Skeletal muscle tissue (tissue), 4 donors: ENCODE data around the gene RET. TPM values are rescaled to one million over a fixed set of nuclear protein-coding genes. Genes with fewer than 3 reads are reported as not detected.

Experiments
- H3K27ac ChIP-seq: one replicate; pipeline ENCODE4 v1.7.0; 2013; ENCODE audit warnings: mild to moderate bottlenecking, low read depth, low read length, inconsistent platforms
- H3K27me3 ChIP-seq, 3 donors: one replicate each; pipeline ENCODE4 v1.7.0; 2013; ENCODE audit warnings: low read length in 3 of 3; ENCODE audit not compliant: control insufficient read depth in 3 of 3, insufficient read depth in 3 of 3
- H3K36me3 ChIP-seq, 3 donors: one replicate each; pipeline ENCODE4 v1.7.0; 2013; ENCODE audit warnings: low read length in 3 of 3; ENCODE audit not compliant: control insufficient read depth in 3 of 3, insufficient read depth in 3 of 3
- H3K4me1 ChIP-seq, 3 donors: one replicate each; pipeline ENCODE4 v1.7.0; 2013; ENCODE audit warnings: low read length in 3 of 3, mild to moderate bottlenecking in 3 of 3; ENCODE audit not compliant: control insufficient read depth in 3 of 3, insufficient read depth in 3 of 3
- H3K4me3 ChIP-seq, 3 donors: one replicate each; pipeline ENCODE4 v1.7.0; 2013; ENCODE audit warnings: low read length in 3 of 3
- H3K9ac ChIP-seq, 3 donors: one replicate each; pipeline ENCODE4 v1.7.0; 2013; ENCODE audit warnings: low read length in 3 of 3, mild to moderate bottlenecking in 3 of 3, moderate library complexity in 2 of 3, low read depth in 1 of 3
- H3K9me3 ChIP-seq, 3 donors: one replicate each; pipeline ENCODE4 v1.7.0; 2013; ENCODE audit warnings: low read length in 3 of 3; ENCODE audit not compliant: control insufficient read depth in 3 of 3
- total RNA-seq: library from RNA; depleted of rRNA; stranded (reverse); fragments of >200 nt; gene quantifications from one replicate; pipeline ENCODE4 v1.2.3, GENCODE V29; 2014
- donor health status: Osteomylitis.

The RET gene
- total RNA-seq, 1 donor from 2014 or later = 1.6 TPM

DNA sequence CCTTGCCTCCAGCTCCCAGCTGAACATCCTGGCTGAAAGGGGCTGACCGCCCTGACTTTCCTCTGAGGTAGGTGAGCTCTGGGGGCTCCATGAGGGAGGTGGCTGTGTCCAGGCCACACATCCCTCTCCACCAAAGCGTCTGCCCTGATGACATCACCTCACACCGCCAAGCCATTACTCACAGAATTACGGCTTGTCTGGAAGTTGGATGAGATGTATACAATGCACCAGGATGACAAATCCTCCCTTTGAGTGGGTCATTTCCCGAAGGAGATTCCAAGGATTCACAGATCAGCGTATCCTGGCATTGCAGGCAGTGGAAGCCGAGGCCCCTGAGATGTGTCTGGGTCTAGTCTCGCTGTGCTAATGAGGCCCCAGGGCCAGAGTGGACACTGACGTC lies 15.1 kb upstream of the RET start:
- peaks cover 0 to 7% (median 0%) of the 10 kb centered on the region in 3 donors for H3K4me1 ChIP-seq

DNA sequence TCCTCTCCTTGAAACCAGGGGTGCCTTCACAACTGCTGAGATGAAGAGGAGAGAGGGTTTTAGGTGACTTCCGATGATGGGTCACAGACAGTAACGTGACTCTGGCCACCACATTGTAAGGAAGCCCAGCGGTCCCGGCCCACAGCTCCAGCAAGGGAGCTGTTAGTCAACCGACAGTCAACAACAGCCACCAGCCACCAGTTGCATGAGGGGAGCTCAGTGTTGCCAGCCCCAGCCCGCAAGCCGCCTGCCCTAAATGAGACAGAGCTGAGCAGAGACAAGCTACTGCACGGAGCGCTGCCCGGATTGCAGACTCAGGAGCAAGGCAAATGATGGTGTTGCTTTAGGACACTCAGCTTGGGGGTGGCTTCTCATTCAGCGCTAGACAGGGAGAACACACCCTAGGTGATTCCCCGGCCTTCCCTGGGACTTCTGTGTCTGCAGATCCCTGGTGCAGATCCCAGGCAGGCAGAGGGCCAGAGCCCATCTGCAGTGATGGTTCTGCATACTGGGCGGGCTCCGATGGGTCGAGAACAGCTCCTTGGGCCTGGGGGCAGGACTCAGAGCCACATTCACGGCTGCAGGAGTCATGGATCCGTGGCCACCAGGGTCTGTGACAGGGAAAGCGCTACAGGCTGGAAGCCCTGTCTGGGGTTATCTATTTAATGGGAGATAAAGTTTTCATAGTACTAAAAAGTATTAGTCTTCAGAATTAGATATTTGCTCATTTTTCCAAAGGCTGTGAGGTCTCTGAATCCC lies 14.3 kb upstream of the RET start:
- Histone ChIP-seq H3K4me1 (peaks cover 0 to 7% (median 0%) of the 10 kb centered on the region in 3 donors), H3K9ac (no peak overlapping the region), H3K27me3 (peaks cover 3 to 5% (median 3%) of the 10 kb centered on the region in 3 donors), H3K4me3 (no peak overlapping the region), H3K27ac (no peak overlapping the region), H3K36me3 (no peaks in the 10 kb centered on the region), H3K9me3 (no peaks in the 10 kb centered on the region)

More for the DNA sequence above, 15.1 kb upstream of the RET start:
- H3K27me3 ChIP-seq = peaks cover 3 to 7% (median 5%) of the 10 kb centered on the region in 3 donors
- no peak overlapping the region for H3K9ac ChIP-seq
- H3K9me3 ChIP-seq = no peaks in the 10 kb centered on the region
- H3K27ac ChIP-seq = no peak overlapping the region
- H3K4me3 ChIP-seq = no peak overlapping the region
- H3K36me3 ChIP-seq = no peaks in the 10 kb centered on the region

DNA sequence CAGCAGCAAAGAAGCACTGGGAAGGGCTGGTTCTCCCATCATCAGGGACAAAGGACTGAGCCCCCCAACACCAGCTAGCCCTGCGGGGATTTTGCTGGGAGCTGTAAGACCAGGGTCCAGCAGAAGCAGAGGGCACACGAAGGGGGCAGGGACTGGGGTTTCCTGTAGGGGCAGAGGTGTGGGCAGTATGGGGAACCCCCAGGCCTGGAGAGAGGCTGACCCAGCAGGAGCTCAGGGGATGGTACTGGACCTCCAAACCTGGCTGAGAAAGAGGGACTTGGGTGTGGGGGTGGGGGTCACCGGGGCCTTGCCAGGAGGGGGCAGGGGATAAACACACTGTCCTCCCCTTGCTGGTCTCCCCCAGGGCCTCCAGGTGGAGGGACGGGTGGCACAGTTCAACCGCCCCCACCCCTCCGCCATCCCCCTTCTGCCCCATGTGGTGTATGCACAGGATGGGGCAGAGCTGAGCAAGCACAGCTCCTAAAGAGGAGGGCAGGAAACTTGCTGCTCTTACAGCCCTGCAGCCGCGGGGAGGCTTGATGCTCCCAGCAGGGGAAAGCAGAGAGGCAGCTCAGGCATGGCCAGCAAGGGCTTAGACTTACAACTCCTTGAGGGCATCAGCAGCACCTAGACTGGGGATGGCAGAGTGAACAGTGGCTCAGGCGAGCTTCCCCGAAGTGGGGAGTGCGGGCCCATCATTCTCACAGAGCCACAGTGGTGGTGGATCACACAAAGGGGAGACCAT lies 12.4 kb upstream of the RET start:
- no peak overlapping the region for H3K4me3 ChIP-seq
- peaks cover 0 to 2% (median 0%) of the 10 kb centered on the region in 3 donors for H3K27me3 ChIP-seq
- no peak overlapping the region for H3K27ac ChIP-seq
- H3K9me3 ChIP-seq = no peaks in the 10 kb centered on the region
- H3K36me3 ChIP-seq = no peaks in the 10 kb centered on the region
- no peak overlapping the region for H3K9ac ChIP-seq
- H3K4me1 ChIP-seq = peaks cover 0 to 7% (median 0%) of the 10 kb centered on the region in 3 donors

GRCh38 chr10:43065234-43065633 lies 11.6 kb upstream of the RET start:
- Histone ChIP-seq H3K9ac (no peak overlapping the region), H3K27me3 (peaks cover 0 to 3% (median 0%) of the 10 kb centered on the region in 3 donors), H3K27ac (no peak overlapping the region)

DNA sequence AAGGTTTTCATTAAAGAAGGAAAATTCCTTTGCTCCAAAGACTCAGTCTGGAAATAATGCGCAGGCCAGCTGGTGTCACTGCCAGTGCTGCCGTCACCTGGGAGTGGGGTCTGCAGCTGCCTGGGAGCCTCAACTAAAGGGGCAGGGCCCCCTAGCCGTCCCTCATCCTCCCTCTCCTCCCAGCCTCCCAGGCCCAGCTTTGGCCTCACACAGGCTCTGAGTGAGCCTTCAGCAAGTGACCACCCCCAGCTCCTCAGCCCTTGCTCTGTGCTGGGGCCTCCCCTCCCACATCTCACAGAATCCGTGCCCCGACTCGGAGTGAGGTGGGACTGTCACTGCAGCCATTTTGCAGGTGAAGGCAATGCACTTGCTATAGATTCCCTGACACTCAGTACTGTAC lies 11.1 kb upstream of the RET start:
- no peaks in the 10 kb centered on the region for H3K9me3 ChIP-seq
- H3K9ac ChIP-seq = no peak overlapping the region
- H3K4me1 ChIP-seq = no peaks in the 10 kb centered on the region
- peaks cover 0 to 6% (median 0%) of the 10 kb centered on the region in 3 donors for H3K27me3 ChIP-seq
- H3K36me3 ChIP-seq = no peaks in the 10 kb centered on the region
- no peak overlapping the region for H3K4me3 ChIP-seq
- no peak overlapping the region for H3K27ac ChIP-seq

More at GRCh38 chr10:43065234-43065633, 11.6 kb upstream of the RET start:
- no peaks in the 10 kb centered on the region for H3K36me3 ChIP-seq
- no peaks in the 10 kb centered on the region for H3K9me3 ChIP-seq
- peaks cover 0 to 4% (median 0%) of the 10 kb centered on the region in 3 donors for H3K4me1 ChIP-seq
- H3K4me3 ChIP-seq = no peak overlapping the region

- Histone ChIP-seq H3K27me3 (peaks cover 0 to 6% (median 0%) of the 10 kb centered on the region in 3 donors), H3K4me1 (no peaks in the 10 kb centered on the region), H3K27ac (no peak overlapping the region), H3K9me3 (no peaks in the 10 kb centered on the region), H3K36me3 (no peaks in the 10 kb centered on the region), H3K4me3 (no peak overlapping the region), H3K9ac (no peak overlapping the region)
These were observed 10.4 kb upstream of the RET start for GRCh38 chr10:43066481-43066880.

DNA sequence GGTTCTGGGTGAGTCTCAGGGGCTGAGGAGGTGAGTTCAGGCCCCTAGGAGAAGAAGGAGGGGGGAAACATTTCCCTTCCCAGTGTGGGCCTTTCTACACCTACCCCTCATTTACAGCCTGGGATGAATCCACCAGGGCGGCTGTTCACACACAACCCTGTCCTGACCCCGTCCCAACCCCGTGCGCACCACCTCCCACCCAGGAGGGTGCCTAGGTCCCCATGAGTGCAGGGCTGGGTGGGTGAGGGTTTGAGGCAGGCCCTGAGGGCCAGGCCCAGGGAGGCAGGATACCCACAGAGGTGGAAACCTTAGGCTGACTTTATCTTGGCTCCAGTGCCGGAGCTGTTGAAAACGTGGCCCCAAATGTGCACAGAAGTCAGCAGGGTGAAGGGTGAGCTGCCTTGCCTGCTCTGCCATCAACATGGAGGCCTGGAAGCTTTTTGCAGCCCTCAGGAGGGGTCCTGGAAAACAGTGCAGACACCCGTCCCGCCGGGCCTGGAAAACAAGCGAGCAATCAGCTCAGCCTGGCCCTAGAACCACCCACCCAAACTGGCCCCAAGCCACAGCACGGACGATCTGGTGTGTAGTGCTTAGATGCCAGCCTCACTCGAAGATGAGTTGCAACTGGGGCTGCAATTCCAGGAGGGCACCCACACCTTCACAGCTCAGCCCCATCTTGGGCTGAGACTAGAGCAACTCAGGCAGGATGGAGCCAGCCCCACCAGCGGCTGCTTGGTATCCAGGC lies 9.3 kb upstream of the RET start:
- no peaks in the 10 kb centered on the region for H3K4me1 ChIP-seq
- peaks cover 3 to 12% (median 3%) of the 10 kb centered on the region in 3 donors for H3K27me3 ChIP-seq
- no peak overlapping the region for H3K27ac ChIP-seq
- H3K9ac ChIP-seq = no peak overlapping the region
- H3K4me3 ChIP-seq = no peak overlapping the region
- no peaks in the 10 kb centered on the region for H3K36me3 ChIP-seq
- H3K9me3 ChIP-seq = no peaks in the 10 kb centered on the region

DNA sequence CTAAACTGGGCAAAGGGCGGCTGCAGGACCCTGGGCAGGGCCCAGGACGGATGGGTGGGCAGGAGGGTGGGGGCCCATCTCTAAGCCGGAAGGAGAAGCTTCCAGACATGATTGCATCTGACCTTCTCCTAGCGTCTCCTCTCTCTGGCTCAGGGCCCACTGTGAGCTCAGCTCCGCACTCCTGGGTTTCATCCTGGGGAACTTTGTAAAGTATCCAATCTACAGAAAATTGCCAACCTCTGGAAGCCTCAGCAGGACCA lies 8.8 kb upstream of the RET start:
- Histone ChIP-seq H3K27ac (no peak overlapping the region), H3K4me1 (no peaks in the 10 kb centered on the region), H3K36me3 (no peaks in the 10 kb centered on the region), H3K4me3 (no peak overlapping the region), H3K27me3 (peaks cover 3 to 13% (median 5%) of the 10 kb centered on the region in 3 donors), H3K9me3 (no peaks in the 10 kb centered on the region), H3K9ac (no peak overlapping the region)

DNA sequence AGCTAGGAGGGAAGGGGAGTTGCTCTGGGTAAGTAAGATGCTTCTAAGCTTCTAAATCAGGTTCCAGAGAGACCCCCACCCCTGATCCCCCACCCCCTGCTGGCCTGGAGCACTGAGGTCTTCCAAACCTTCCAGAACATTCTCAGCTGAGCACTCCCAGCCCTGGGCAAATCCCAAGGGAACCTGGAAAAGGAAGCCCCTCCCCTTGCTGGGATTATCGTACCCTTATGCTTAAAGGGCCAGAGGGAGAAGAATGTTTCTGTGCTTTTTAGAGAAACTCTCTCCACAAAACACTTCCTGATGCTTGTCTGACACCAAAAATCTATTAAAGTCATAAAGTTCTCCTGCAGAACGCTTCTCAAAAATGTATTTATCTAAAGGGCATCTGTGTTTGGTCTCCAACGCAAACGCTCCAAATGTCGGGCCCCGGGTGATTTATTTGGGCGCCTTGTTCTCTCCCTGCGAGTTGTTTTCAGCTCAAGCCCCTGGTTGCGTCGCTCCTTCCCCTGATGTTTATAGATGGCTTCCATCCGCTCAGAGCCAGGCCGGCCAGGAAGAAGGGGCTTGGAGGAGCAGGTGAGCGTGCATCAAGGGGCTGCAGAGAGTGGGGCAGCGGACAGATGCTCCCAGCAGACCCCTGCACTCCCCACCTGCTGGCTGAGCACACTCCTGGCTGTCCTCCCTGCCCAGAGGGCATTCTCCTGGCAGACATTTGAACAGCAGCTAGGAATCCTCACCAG lies 8.2 kb upstream of the RET start:
- no peak overlapping the region for H3K4me3 ChIP-seq
- no peak overlapping the region for H3K27ac ChIP-seq
- no peaks in the 10 kb centered on the region for H3K36me3 ChIP-seq
- H3K9me3 ChIP-seq = no peaks in the 10 kb centered on the region
- peaks cover 7 to 18% (median 10%) of the 10 kb centered on the region in 3 donors for H3K27me3 ChIP-seq
- no peaks in the 10 kb centered on the region for H3K4me1 ChIP-seq
- H3K9ac ChIP-seq = no peak overlapping the region
